ENCODE measurements around the gene RALGAPB. TPM values are rescaled to one million over a fixed set of nuclear protein-coding genes. Genes with fewer than 3 reads are reported as not detected.

RALGAPB gene
- total RNA-seq, 1 donor, result 42.7 TPM

- peaks cover 54% of the 10 kb centered on the region for H3K36me3 ChIP-seq (ENCODE audit: insufficient read depth, low read length)
- H2AFZ ChIP-seq (ENCODE audit: low read length), result no peak overlapping the region
- H3K4me3 ChIP-seq (ENCODE audit: insufficient read depth, low read length), result no peak overlapping the region
- H3K9me3 ChIP-seq (ENCODE audit: low read depth, low read length), result no peaks in the 10 kb centered on the region
- no peaks in the 10 kb centered on the region for H3K27me3 ChIP-seq (ENCODE audit: insufficient read depth, low read length)
- no peak for TF ChIP-seq CTCF (IDR thresholded peaks at IDR 0.05; ENCODE audit: extremely low read depth, low read depth, low read length)
- H3K79me2 ChIP-seq (ENCODE audit: insufficient read depth, low read length), result no peaks in the 10 kb centered on the region
- H3K27ac ChIP-seq (ENCODE audit: low read depth, low read length), result no peak overlapping the region
- no peak overlapping the region for H3K4me2 ChIP-seq (ENCODE audit: insufficient read depth, low read length)
- no peak for DNase-seq (ENCODE audit: insufficient read length, low spot score, missing footprints)
- H3K4me1 ChIP-seq (ENCODE audit: insufficient read depth, low read length), result no peaks in the 10 kb centered on the region
- H4K20me1 ChIP-seq (ENCODE audit: insufficient read depth, low read length), result no peaks in the 10 kb centered on the region
Observed at GRCh38 chr20:38573413-38573812, 100.8 kb downstream of the RALGAPB start.

GRCh38 chr20:38579219-38579910 lies 106.7 kb downstream of the RALGAPB start:
- no peak overlapping the region for H2AFZ ChIP-seq (ENCODE audit: low read length)
- no peaks in the 10 kb centered on the region for H3K9me3 ChIP-seq (ENCODE audit: low read depth, low read length)
- no peak overlapping the region for H3K4me2 ChIP-seq (ENCODE audit: insufficient read depth, low read length)
- H3K36me3 ChIP-seq (ENCODE audit: insufficient read depth, low read length), result peaks cover 20% of the 10 kb centered on the region
- no peak overlapping the region for H3K27ac ChIP-seq (ENCODE audit: low read depth, low read length)
- no peaks in the 10 kb centered on the region for H3K79me2 ChIP-seq (ENCODE audit: insufficient read depth, low read length)
- no peak for DNase-seq (ENCODE audit: insufficient read length, low spot score, missing footprints)
- peaks cover 9% of the 10 kb centered on the region for H3K27me3 ChIP-seq (ENCODE audit: insufficient read depth, low read length)
- no peaks in the 10 kb centered on the region for H4K20me1 ChIP-seq (ENCODE audit: insufficient read depth, low read length)
- H3K4me1 ChIP-seq (ENCODE audit: insufficient read depth, low read length), result no peaks in the 10 kb centered on the region
- H3K4me3 ChIP-seq (ENCODE audit: insufficient read depth, low read length), result no peak overlapping the region
- no peak for TF ChIP-seq CTCF (IDR thresholded peaks at IDR 0.05; ENCODE audit: extremely low read depth, low read depth, low read length)

GRCh38 chr20:38579921-38580320 lies 107.3 kb downstream of the RALGAPB start:
- no peak overlapping the region for H3K4me2 ChIP-seq (ENCODE audit: insufficient read depth, low read length)
- no peak for DNase-seq (ENCODE audit: insufficient read length, low spot score, missing footprints)
- H3K9me3 ChIP-seq (ENCODE audit: low read depth, low read length), result no peaks in the 10 kb centered on the region
- H3K36me3 ChIP-seq (ENCODE audit: insufficient read depth, low read length), result peaks cover 15% of the 10 kb centered on the region
- no peak for TF ChIP-seq CTCF (IDR thresholded peaks at IDR 0.05; ENCODE audit: extremely low read depth, low read depth, low read length)
- H3K4me3 ChIP-seq (ENCODE audit: insufficient read depth, low read length), result no peak overlapping the region
- H4K20me1 ChIP-seq (ENCODE audit: insufficient read depth, low read length), result no peaks in the 10 kb centered on the region
- H2AFZ ChIP-seq (ENCODE audit: low read length), result no peak overlapping the region
- H3K27me3 ChIP-seq (ENCODE audit: insufficient read depth, low read length), result peaks cover 9% of the 10 kb centered on the region
- no peaks in the 10 kb centered on the region for H3K4me1 ChIP-seq (ENCODE audit: insufficient read depth, low read length)
- H3K27ac ChIP-seq (ENCODE audit: low read depth, low read length), result no peak overlapping the region
- H3K79me2 ChIP-seq (ENCODE audit: insufficient read depth, low read length), result no peaks in the 10 kb centered on the region

DNA sequence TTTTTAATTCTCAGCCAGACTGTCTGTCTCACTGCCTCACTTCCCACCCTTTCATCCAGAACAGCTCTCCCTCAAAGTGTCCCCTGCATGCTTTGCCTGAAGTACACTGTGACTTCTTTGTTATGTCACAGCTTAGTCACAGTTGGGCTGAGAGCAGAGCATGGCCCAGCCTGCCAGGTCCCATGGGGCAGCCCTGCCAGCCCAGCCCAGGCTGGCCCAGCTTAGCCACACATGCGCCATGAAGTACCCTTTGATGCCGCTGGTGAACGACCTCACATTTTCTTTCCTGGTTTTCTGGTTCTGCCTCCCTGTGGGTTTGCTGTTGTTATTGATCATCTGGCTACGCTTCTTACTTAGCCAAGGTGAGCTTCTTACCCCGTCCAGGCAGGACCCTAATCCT lies 108.4 kb downstream of the RALGAPB start, which contains the start of gene ADIG:
Gene ADIG, plus strand, starts transcription at position 185 of the 400 bp plus-strand sequence. Its CDS starts 54 bp downstream, at position 239.
- Histone ChIP-seq H3K36me3 (ENCODE audit: insufficient read depth, low read length) (peaks cover 4% of the 10 kb centered on the region), H3K4me3 (ENCODE audit: insufficient read depth, low read length) (no peak within 1 kb of the TSS), H3K27ac (ENCODE audit: low read depth, low read length) (no peak within 1 kb of the TSS), H2AFZ (ENCODE audit: low read length) (no peak within 1 kb of the TSS), H3K9me3 (ENCODE audit: low read depth, low read length) (no peaks in the 10 kb centered on the region), H3K79me2 (ENCODE audit: insufficient read depth, low read length) (no peaks in the 10 kb centered on the region), H3K4me1 (ENCODE audit: insufficient read depth, low read length) (no peaks in the 10 kb centered on the region), H4K20me1 (ENCODE audit: insufficient read depth, low read length) (no peaks in the 10 kb centered on the region), H3K4me2 (ENCODE audit: insufficient read depth, low read length) (no peak within 1 kb of the TSS), H3K27me3 (ENCODE audit: insufficient read depth, low read length) (peaks cover 9% of the 10 kb centered on the region)
- TF ChIP-seq CTCF (IDR thresholded peaks at IDR 0.05; ENCODE audit: extremely low read depth, low read depth, low read length), result no peak
- no peak for DNase-seq (ENCODE audit: insufficient read length, low spot score, missing footprints)
